Measurements from ENCODE around the gene FMR1NB.

The FMR1NB gene

GRCh38 chrX:147981038-147981752 lies at the start of gene FMR1NB:
Gene FMR1NB, plus strand, starts transcription at chrX:147981337. Its CDS starts 66 bp downstream, at chrX:147981403.
- DNase-seq, result no peak

- DNase-seq, result no peak
Observed at GRCh38 chrX:147933815-147934214, 47.3 kb upstream of the FMR1NB start.

GRCh38 chrX:147935156-147935758 lies 45.9 kb upstream of the FMR1NB start:
- DNase-seq, result no peak

- DNase-seq, result no peak
Observed at GRCh38 chrX:147945286-147945685, 35.9 kb upstream of the FMR1NB start.

GRCh38 chrX:147948531-147948930 lies 32.6 kb upstream of the FMR1NB start:
- DNase-seq, result no peak

- no peak for DNase-seq
Observed at GRCh38 chrX:147950352-147950751, 30.8 kb upstream of the FMR1NB start.

- DNase-seq, result no peak
Observed at GRCh38 chrX:147953976-147954375, 27.2 kb upstream of the FMR1NB start.

GRCh38 chrX:147957291-147957690 lies 23.8 kb upstream of the FMR1NB start:
- DNase-seq, result no peak

GRCh38 chrX:147958291-147958690 lies 22.8 kb upstream of the FMR1NB start:
- no peak for DNase-seq

- DNase-seq, result no peak
Observed at GRCh38 chrX:147960722-147961121, 20.4 kb upstream of the FMR1NB start.

- no peak for DNase-seq
Observed at GRCh38 chrX:147962476-147962875, 18.7 kb upstream of the FMR1NB start.

- no peak for DNase-seq
Observed at GRCh38 chrX:147978931-147979330, 2.2 kb upstream of the FMR1NB start.

- no peak for DNase-seq
Observed at GRCh38 chrX:148020329-148020728, 39.2 kb downstream of the FMR1NB start.

GRCh38 chrX:148024425-148025148 lies 43.5 kb downstream of the FMR1NB start:
- DNase-seq, result no peak

- no peak for DNase-seq
Observed at GRCh38 chrX:148035380-148035779, 54.2 kb downstream of the FMR1NB start.

GRCh38 chrX:148037020-148037419 lies 55.9 kb downstream of the FMR1NB start:
- DNase-seq, result no peak

- DNase-seq, result no peak
Observed at GRCh38 chrX:148043271-148043855, 62.2 kb downstream of the FMR1NB start.

GRCh38 chrX:148047200-148047599 lies 66.1 kb downstream of the FMR1NB start:
- no peak for DNase-seq

GRCh38 chrX:148049441-148049840 lies 68.3 kb downstream of the FMR1NB start:
- no peak for DNase-seq

- DNase-seq, result no peak
Observed at GRCh38 chrX:148051973-148052372, 70.8 kb downstream of the FMR1NB start.

- no peak for DNase-seq
Observed at GRCh38 chrX:148067285-148067684, 86.1 kb downstream of the FMR1NB start.

GRCh38 chrX:148069759-148070503 lies 88.8 kb downstream of the FMR1NB start:
- no peak for DNase-seq

GRCh38 chrX:148070504-148070877 lies 89.4 kb downstream of the FMR1NB start:
- DNase-seq, result no peak

Measured in COR-L47 (cell line).